HuH-7 (cell line): Measurements from ENCODE around the gene SCFD1.
"Not testable (repeated sequence)": the region's sequence is repeated elsewhere in the genome, so short reads cannot be mapped to it uniquely, and the experiment has no call there.

ENCODE experiments used
- DNase-seq: peaks from one replicate; pipeline ENCODE4 v3.0.0; 2011; ENCODE audit warnings: low spot score

Gene SCFD1

GRCh38 chr14:30621940-30622830 is at the start of gene SCFD1:
TSS of gene SCFD1 (plus strand) at chr14:30622319. CDS start at chr14:30622339, 20 bp downstream.
- peak; percentile 97 for DNase-seq

GRCh38 chr14:30572771-30573170 is 49.3 kb upstream of the SCFD1 start:
- DNase-seq: no peak

- no peak for DNase-seq
Observed at GRCh38 chr14:30573226-30573814, 48.8 kb upstream of the SCFD1 start.

- no peak for DNase-seq
Observed at GRCh38 chr14:30573966-30574365, 48.2 kb upstream of the SCFD1 start.

GRCh38 chr14:30574777-30575176 is 47.3 kb upstream of the SCFD1 start:
- DNase-seq: not testable (repeated sequence)

- not testable (repeated sequence) for DNase-seq
Observed at GRCh38 chr14:30576333-30576732, 45.8 kb upstream of the SCFD1 start.

GRCh38 chr14:30580616-30581282 is 41.4 kb upstream of the SCFD1 start:
- no peak for DNase-seq

- DNase-seq: no peak
Observed at GRCh38 chr14:30581283-30581625, 40.9 kb upstream of the SCFD1 start.

GRCh38 chr14:30582376-30582775 is 39.7 kb upstream of the SCFD1 start:
- no peak for DNase-seq

GRCh38 chr14:30584058-30584630 is 38.0 kb upstream of the SCFD1 start:
- DNase-seq: no peak

- no peak for DNase-seq
Observed at GRCh38 chr14:30585204-30585603, 36.9 kb upstream of the SCFD1 start.

- DNase-seq: no peak
Observed at GRCh38 chr14:30587141-30587540, 35.0 kb upstream of the SCFD1 start.

GRCh38 chr14:30588873-30589272 is 33.2 kb upstream of the SCFD1 start:
- DNase-seq: no peak

GRCh38 chr14:30596935-30597334 is 25.2 kb upstream of the SCFD1 start:
- DNase-seq: no peak

GRCh38 chr14:30597504-30597903 is 24.6 kb upstream of the SCFD1 start:
- DNase-seq: no peak

GRCh38 chr14:30600922-30601918 is 20.9 kb upstream of the SCFD1 start:
- DNase-seq: no peak

GRCh38 chr14:30603402-30603801 is 18.7 kb upstream of the SCFD1 start:
- DNase-seq: no peak

GRCh38 chr14:30604696-30605095 is 17.4 kb upstream of the SCFD1 start:
- not testable (repeated sequence) for DNase-seq

GRCh38 chr14:30607156-30607780 is 14.9 kb upstream of the SCFD1 start:
- no peak for DNase-seq

GRCh38 chr14:30608533-30609006 is 13.5 kb upstream of the SCFD1 start:
- DNase-seq: no peak
